NOMO-1 treated with DMSO at 0.1 percent for 48 hours (cell line): ENCODE data around the gene CIAO3.
A peak's percentile ranks its signal among the peaks of the same experiment; 100 is the strongest.

ENCODE experiments used
- DNase-seq: peaks from one replicate; lab custom pipeline; 2025; ENCODE audit not compliant: unreplicated experiment; lab: John Stamatoyannopoulos, UW

The CIAO3 gene

GRCh38 chr16:736936-737481 lies 3.8 kb downstream of the CIAO3 start:
- no peak for DNase-seq

GRCh38 chr16:735982-736453 lies 4.8 kb downstream of the CIAO3 start:
- no peak for DNase-seq

GRCh38 chr16:734981-735881 lies 5.6 kb downstream of the CIAO3 start:
- DNase-seq, result no peak

GRCh38 chr16:734208-734980 lies 6.4 kb downstream of the CIAO3 start:
- DNase-seq, result no peak

- no peak for DNase-seq
Observed at GRCh38 chr16:733382-734207, 7.2 kb downstream of the CIAO3 start.

GRCh38 chr16:732936-733335 lies 7.9 kb downstream of the CIAO3 start:
- DNase-seq, result no peak

GRCh38 chr16:732332-732731 lies 8.5 kb downstream of the CIAO3 start:
- DNase-seq, result no peak

- no peak for DNase-seq
Observed at GRCh38 chr16:730666-731509, 9.9 kb downstream of the CIAO3 start.

GRCh38 chr16:729768-730665 lies 10.8 kb downstream of the CIAO3 start:
- no peak for DNase-seq

GRCh38 chr16:728890-729744 lies 11.7 kb downstream of the CIAO3 start:
- DNase-seq, result no peak

- peak; percentile 51 for DNase-seq
Observed at GRCh38 chr16:728131-728889, 12.5 kb downstream of the CIAO3 start.

GRCh38 chr16:727291-727977 lies 13.4 kb downstream of the CIAO3 start:
- DNase-seq, result peak; percentile 25

GRCh38 chr16:726438-727290 lies 14.1 kb downstream of the CIAO3 start, which contains the start of the genes CCDC78 and HAGHL:
Gene CCDC78, minus strand, starts transcription at chr16:726443. Its CDS starts 76 bp downstream, at chr16:726367.
Gene HAGHL, plus strand, starts transcription at chr16:727106. Its CDS starts 404 bp downstream, at chr16:727510.
- DNase-seq, result peak; percentile 50

- DNase-seq, result no peak
Observed at GRCh38 chr16:726188-726437, 14.7 kb downstream of the CIAO3 start.

- no peak for DNase-seq
Observed at GRCh38 chr16:725463-726187, 15.2 kb downstream of the CIAO3 start.
